Right ventricle myocardium superior (tissue), 1 donor: ENCODE measurements around the gene GPC5. TPM values are rescaled to one million over a fixed set of nuclear protein-coding genes. Genes with fewer than 3 reads are reported as not detected.
"Not testable (repeated sequence)": the region's sequence is repeated elsewhere in the genome, so short reads cannot be mapped to it uniquely, and the experiment has no call there.

ENCODE experiments used
- ATAC-seq: fragments of 200-7000 bp; cut with Tn5 transposase; one replicate; pipeline ENCODE4 v1.9.1; 2020; ENCODE audit warnings: mild to moderate bottlenecking; ENCODE audit not compliant: poor library complexity
- DNase-seq: peaks from one replicate; pipeline ENCODE4 v3.0.0-alpha.2; 2020
- intact Hi-C: fragments of 100-400 bp; cut with DNase I; formaldehyde crosslinking; loops from one replicate; pipeline ENCODE4 v1.11.2; 2022
- total RNA-seq: library from RNA; stranded (reverse); fragmentation: NEBNext Ultra II Directional; extraction: Animal tissue kit (Norgen Biotek cat#: 25700); gene quantifications from one replicate; pipeline ENCODE4 v1.2.1, GENCODE V29; 2021
- donor health status: DM: no; HTN: yes; CAD: no; lungs with severe emphysema.

Gene GPC5
- total RNA-seq, 1 donor from 2014 or later = 1.4 TPM

DNA sequence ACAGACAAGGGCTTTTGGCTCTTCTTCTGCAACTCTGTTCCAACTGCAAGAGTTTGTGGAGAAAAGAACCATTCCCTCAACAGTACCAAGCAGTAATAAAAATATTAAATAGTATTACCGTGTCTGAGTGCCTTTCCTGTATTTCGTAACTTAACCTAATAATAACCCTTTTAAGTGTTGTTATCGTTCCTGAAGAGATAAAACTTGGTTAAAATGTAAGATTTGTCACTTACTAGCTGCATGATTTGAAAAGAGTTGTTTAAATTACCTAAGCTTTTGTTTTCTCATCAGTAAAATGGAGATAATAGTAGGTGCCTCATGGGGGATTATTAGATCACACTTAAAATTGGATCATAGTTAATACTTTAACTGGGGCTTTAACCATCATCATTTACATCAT, 447.2 kb downstream of the GPC5 start:
- DNase-seq (no peak), ATAC-seq (no peak)
- intact Hi-C loops = no loop called here

DNA sequence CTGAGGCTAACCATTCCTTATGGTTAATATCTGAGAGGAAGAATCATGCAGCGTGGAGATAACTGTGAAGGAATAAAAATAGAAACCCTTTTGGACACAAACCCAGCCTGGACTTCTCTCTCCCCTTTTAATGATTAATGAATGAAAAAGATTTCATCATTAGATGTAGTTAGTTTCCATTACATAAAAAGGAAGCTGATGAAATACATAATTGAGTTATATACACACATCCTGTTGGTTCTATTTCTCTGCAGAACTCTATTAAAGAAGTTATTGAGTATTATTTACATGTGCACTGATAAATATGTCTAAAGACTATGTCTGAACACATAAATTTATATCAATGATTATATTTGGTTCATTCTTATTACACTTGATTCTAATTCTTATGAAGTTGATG, 465.3 kb downstream of the GPC5 start:
- DNase-seq (no peak), ATAC-seq (no peak)
- intact Hi-C loops = no loop called here

DNA sequence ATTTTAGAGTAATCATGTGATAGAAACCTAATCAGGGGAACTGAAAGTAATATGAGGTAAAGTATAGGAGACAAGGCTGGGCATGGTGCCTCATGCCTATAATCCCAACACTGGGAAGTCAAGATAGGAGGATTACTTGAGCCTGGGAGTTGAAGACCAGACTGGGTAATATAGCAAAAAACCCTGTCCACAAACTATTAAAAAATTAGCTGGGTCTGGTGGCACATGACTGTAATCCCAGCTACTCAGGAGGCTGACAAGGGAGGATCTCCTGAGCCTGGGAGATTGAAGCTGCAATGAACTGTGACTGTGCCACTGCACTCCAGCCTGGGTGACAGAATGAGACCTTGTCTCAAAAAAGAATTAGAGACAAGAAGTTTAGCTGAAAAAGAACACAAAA, 469.9 kb downstream of the GPC5 start:
- ATAC-seq (no peak), DNase-seq (no peak)
- intact Hi-C loops = no loop called here

DNA sequence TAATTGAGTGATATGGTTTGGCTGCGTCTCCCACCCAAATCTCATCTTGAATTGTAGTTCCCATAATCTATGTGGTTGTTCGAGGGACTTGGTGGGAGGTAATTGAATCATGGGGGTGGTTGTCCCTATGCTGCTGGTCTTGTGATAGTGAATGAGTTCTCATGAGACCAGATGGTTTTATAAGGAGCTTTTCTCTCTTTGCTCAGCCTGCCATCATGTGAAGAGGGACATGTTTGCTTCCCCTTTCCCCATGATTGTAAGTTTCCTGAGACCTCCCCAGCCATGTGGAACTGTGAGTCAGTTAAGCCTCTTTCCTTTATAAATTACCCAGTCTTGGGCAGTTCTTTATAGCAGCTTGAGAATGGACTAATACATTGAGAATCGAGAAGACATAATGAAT, 480.1 kb downstream of the GPC5 start:
- intact Hi-C loops = no loop called here
- ATAC-seq = no peak
- no peak for DNase-seq

DNA sequence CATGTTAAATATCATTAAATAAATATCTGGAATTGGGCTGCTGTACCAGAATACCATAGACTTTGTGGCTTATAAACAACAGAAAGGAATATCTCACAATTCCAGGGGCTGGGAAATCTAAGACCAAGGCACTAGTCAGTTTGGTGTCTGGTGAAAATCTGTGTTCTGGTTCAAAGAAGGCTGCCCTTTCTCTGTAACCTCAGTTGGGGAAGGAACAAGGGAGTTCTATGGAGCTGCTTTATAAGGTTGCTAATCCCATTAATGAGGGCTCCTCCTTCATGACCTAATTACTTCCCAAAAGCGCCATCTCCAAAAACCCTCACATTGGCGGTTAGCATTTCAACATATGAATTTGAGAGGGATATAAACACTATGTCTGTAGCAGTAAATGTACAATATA, 480.9 kb downstream of the GPC5 start:
- ATAC-seq = no peak
- no peak for DNase-seq
- intact Hi-C loops = no loop called here

DNA sequence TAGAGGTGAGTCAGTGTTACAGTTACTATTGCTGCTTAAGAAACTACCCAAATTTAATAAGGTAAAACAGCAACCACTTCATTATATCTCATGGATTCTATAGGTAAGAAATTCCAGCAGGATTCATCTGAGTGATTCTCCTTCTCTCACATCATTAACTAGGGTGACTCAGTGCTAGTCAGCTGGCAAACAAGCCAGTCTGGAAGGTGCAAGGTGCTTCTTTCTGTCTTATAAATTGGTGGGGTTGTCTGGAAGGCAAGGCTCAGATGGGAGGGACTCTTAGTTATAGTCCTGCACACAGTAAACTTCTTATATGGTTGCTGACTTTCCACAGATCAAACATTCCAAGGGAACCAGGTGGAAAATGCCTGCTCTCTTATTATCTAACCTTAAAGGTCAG, 484.5 kb downstream of the GPC5 start:
- intact Hi-C loops = no loop called here
- no peak for DNase-seq
- ATAC-seq = no peak

DNA sequence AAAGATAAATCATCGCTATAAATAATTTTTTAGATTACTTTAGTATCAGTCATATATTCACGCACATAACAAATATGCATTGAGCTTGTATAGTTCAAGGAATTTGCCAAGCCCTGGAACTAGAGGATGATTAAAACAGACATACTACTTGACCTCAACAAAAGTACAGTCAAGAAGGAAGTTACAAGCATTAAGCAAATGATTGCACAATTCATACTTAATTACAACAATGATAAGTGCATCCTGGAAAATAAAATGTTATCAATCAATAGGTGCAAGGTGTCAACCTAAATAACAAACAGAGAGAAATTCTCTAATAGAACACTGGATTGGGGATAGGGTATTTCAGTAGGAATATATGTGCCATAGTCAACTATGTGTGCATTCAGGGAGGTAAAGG, 491.2 kb downstream of the GPC5 start:
- DNase-seq (no peak), ATAC-seq (no peak)
- intact Hi-C loops = no loop called here

DNA sequence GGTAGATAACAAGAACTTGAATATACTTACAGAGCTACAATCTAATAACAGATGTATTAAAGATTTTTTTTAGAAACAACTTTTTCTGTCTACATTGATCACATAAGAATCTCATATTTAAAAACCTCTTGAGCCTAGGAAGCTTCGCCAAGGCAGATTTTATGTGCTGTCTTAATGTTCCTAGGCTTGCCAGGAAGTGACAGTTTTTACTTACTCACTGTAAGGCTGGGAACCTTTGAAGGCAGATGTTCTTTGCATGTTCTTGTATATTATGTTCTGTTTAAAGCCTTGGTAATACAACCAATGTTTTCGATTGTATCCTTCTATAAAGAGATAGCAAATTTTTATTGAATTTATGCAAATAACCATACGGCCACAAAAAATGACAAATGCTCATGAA, 492.7 kb downstream of the GPC5 start:
- intact Hi-C loops = no loop called here
- no peak for DNase-seq
- no peak for ATAC-seq

DNA sequence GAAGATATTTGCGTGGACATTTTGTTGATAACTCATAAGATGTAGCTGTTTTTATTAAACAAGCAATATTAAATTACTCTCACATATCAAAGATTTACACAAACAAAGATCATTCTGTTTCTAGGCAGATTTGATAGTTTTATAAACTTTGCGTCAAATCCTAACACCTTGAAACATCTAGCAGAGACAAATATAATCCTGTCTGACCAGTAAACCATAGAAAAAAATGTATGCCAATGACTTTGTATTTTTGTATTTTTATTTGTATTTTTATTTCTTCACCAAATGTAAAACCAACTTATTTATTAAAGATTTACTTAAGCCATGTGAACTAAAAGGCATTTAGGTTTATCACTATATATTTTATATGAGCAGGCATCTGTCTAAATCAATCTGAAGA, 494.6 kb downstream of the GPC5 start:
- ATAC-seq (no peak), DNase-seq (no peak)
- intact Hi-C loops = no loop called here

DNA sequence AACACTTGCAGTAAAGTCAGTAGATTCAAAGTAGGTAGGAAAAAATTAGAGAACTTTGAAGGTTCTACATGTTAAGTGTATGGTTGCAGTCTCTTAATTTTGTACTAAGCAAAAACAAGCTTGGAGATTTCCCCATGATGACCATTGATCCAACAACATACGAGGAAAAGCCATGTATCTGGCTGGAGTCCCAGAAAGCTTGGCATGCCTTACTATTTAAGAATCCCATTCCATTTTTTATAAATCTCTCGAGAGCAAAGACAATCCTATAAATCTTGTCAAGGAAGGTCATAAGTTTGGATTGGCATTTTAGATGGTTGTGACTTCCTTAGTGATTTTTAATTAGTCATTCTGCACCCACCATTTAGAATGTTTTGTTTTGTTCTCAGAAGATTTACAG, 495.9 kb downstream of the GPC5 start:
- no peak for ATAC-seq
- DNase-seq = no peak
- intact Hi-C loops = no loop called here

DNA sequence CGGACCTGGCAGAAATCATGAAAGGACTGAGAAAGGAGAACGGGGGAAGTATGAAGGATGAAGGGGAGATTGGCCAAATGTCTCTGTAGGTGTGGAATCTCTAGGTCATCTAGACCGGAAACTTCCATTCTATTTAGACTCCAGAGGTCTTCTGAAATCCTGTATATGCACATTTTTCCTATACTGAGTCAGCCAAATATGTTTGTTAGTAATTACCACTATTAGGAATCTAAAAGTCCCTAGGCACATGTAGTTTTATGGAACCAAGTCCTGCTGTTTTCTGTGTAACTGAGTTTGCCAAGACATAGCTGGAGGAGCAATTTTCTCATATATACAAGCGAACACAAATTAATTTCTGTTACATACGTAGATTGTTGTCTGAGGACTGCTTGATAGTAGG, 498.1 kb downstream of the GPC5 start:
- intact Hi-C loops = no loop called here
- DNase-seq = no peak
- ATAC-seq = no peak

DNA sequence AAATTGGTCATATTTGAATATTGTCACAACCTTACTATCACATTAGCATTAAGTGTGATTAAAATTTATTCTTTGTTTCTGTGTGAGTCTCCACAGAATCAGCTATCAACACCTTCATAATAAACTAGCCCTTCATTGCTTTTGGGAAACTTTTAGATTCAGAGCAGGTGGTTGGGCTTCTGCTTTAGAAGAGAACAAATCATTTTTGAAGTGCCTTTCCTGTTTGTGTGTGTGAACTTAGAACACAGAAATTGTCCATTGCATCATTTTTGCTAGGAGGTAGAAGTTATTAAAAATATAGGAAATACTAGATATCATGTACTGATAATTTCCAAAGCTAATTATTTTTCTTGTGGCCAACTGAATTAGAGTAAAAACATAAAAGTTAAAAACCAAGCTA, 500.6 kb downstream of the GPC5 start:
- intact Hi-C loops, ATAC-seq, DNase-seq: not testable (repeated sequence)

DNA sequence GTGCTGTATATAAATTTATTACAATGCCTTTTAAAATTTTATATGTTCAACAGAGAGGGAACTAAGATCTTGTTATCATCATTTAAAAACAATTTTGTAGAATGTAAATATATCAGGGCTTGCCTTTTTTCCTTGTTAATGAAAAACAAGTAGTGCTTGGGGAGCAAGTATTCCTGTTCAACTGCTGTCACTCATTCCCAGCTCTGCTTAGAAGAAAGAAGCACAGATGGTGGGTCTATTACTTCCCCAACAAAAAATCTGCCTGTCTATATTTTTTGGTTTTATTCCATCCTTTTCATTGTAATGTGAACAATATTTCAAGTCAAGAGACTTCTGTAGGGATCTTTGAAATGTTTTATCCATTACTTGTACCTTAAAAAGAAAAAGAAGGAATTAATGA, 503.9 kb downstream of the GPC5 start:
- no peak for ATAC-seq
- intact Hi-C loops = no loop called here
- DNase-seq = no peak

DNA sequence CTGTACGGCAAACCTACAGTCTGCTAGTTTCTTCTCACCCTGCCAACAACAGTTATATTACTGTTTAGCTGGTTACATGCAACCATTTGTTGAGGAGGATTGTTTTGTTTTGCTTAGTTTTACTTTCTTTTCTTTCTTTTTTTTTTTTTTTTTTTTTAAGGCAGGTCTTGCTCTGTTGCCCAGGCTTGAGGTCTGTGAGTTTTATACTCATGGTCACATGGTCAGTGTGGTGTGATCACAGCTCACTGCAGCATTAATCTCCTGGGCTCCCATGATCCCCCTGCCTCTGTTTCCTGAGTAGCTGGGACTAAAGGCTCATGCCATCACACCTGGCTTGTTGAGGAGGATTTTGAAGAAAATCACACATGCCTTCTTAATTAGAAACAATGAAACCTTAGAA, 505.6 kb downstream of the GPC5 start:
- intact Hi-C loops = no loop called here
- no peak for DNase-seq
- no peak for ATAC-seq

DNA sequence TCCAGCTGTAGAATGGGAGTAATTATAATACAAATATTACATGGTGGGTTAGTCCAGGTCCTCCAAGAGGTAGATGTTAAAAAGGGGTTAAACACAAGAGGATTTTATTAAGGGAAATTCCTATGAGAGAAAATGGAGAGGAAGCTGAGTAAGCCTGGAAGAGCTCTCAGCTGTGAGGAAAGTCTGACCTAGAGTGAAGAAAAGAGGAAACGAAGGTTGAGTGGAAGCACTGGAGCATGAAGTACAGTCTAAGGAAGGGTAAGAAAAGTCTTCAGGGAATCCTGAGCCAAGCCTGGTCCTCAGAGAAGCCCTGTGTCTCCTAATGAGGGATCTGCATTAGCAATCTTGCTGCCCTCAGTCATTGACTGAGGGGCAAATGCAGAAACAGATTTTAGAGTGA, 506.2 kb downstream of the GPC5 start:
- intact Hi-C loops = no loop called here
- DNase-seq (no peak), ATAC-seq (no peak)

DNA sequence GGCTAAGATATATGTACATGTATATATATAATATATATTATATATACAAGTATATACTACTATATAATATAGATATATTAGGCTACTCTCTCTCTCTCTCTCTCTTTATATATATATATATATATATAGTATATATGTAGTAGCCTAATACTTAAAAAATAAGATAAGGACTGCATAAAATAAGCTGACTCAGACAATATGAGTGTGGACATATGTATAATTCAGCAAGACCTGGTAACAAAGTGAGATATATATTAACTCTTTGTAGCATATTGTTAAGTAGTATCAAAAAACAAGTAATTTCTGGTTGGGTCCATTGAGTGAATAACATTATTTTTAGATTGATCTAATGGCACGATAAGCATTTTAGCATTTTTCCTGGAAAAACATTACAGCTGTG, 509.0 kb downstream of the GPC5 start:
- intact Hi-C loops = no loop called here
- ATAC-seq (no peak), DNase-seq (no peak)

DNA sequence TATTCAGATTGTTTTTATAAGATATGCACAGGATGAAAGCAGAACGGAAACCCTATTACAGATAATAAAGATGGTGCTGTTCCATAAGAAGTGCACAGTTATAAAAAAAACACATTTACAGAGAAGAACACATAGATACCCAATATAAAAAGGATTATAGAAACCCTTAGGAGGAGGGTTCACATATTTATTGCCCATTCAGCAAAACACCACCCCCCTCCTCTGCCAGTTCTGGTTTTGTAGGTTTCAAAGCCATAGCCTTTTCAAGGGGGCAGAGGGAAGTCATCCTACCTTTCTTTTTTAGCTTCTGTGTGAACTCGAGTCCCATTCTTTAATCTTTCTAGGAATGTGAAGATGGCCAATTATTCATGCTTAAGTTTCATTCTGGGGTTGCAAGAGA, 511.2 kb downstream of the GPC5 start:
- ATAC-seq (no peak), DNase-seq (no peak)
- intact Hi-C loops = no loop called here

DNA sequence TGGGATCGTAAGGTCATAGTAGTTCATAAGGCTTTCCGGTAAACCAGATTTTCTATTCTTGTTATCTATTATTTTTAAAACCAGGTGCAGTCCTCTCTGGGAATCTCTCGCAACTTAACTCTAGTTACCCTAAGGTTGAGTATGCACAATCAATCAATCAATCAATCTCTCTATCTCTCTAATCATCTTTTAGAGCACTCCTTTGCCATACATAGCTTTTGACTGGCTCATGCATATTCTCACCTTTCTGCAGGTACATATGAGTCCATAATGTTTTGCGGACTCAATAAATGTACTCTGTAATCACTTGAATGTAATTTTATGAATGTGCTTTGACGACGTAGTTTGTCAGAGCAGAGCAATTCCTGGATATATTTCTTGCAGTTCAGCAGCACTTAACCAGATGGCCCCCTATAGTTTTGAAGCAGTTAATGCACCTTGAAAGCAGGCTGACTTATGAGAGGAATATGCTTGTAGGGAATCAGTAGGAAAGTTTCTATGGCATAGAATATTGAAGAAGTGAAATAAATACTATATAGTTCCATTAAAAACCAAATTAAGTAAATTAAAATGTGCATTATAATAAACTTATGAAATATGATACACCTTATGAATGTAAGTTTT, 524.7 kb downstream of the GPC5 start:
- ATAC-seq (no peak), DNase-seq (no peak)
- intact Hi-C loops = no loop called here

DNA sequence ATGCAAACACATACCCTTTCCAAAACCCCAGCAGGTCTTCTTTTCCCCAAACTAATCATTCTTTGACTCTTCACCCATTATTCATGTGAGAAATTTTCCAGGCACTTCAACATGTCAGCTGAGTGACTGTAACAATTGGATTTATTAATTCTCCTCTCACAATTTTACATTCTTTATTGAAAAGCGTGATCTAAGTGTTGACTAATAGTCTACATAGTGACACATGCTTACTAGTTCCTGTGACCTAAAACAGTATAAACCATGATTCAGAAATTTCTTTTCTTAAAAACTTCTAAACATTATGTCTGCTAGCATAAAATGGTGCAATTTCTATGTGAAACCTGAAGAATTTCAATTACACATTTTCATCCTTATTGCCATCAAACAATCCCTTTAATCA, 532.3 kb downstream of the GPC5 start:
- DNase-seq (no peak), ATAC-seq (no peak)
- intact Hi-C loops = no loop called here

DNA sequence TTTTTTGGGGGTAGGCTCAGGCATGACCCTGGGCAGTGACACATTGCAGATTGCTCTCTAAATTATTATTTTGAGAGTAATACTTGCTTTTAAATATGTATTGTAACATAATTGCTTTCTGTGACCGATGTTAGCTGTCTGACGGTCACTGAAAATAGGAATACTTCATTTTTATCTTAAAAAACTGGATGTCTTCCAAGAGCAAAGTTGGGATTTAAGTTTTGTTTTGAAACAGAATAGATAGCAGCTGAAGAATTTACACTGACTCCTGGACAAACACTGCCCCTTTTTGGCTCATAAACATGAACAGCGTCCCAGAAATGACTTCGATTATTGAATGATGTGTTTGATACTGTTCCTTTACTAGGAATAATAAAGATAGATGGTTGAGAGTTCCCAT, 535.9 kb downstream of the GPC5 start:
- intact Hi-C loops = no loop called here
- ATAC-seq = no peak
- no peak for DNase-seq

DNA sequence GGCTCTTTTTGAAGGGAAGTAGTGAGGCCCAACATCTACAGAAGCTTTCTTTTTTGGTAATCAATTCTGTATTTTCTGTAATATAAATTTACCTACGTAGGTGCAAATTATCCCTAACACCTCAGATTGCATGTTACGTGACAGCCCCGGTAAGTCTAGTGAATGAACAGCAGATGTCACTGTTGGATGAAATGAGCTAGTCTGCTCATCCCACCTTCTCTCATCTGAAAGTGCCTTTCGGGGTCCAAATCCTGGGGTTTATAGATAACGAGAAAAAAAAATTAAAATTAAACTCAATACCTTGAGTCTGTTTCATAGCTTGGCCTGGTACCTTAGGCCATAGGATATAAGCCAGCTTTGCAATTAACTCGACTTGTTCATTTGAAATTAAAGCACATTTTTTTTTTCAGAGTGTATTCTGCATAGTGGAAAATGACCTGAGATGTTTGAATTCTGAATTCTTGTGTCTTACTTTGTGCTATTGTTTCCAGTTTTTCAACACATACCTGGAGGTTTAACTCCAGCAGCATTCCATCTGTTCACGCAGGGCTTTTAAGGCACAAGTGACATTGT, 548.2 kb downstream of the GPC5 start:
- ATAC-seq (no peak), DNase-seq (no peak)
- intact Hi-C loops = no loop called here
